ENCODE measurements around the gene URB2.
A peak's percentile ranks its signal among the peaks of the same experiment; 100 is the strongest.
"Not testable (repeated sequence)": the region's sequence is repeated elsewhere in the genome, so short reads cannot be mapped to it uniquely, and the experiment has no call there.

Gene URB2

DNA sequence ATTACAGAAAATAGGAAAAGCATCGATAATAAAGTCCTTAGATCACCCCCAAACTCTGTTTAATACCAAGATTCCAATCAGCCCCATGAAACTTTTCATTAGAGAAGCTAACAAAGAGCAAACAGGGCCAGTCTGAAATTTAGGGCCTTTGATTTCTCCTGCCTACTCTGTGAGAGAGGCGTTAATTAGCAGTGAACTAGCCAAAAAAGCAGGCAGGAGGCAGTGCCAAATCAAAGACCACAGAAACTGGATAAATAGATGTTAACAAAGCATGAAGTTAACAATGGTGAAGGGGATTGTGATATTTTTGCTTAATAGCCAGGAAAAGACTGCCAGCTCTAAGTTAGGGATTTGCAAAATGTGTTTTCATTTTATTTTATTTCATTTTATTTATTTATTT, 11.3 kb upstream of the URB2 start:
- no peak for DNase-seq (ENCODE audit: low read depth)

DNA sequence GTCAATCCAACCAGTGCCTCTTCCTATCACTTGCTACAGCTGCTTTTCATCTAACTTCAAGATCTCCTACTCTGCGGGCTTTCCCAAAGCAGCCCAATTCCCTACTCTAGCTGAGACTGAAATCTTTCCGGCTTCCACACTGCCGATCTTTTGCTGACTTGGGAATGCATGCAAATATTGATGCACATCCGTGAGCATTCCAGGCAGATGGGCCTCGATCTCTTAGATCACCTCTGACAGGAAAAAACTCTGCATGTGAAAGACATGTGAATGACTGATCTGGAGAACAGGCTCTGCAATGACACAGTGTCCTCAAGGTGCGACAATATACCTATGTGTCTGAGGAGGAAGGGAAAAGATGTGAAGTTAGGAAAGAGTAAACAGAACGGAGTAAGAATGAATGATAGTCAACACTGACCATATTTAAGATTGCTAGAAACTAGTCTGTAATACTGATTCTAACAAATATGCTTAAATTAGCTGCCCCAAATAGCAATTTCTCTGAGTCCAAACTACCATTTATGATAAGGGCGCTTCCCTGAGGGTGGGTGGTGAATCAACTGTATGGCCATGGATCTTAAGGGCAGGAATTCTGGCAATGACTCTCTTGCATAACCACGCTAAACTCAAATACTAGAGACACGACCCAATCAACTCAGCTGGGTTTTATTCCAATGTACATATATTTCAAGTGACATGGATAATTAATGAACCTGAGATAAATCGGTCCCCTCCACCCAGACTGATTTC, 8.5 kb upstream of the URB2 start:
- no peak for DNase-seq (ENCODE audit: low read depth)

- no peak for DNase-seq (ENCODE audit: low read depth)
Observed at GRCh38 chr1:229619002-229619401, 7.0 kb upstream of the URB2 start.

- no peak for DNase-seq (ENCODE audit: low read depth)
Observed at GRCh38 chr1:229619614-229620013, 6.4 kb upstream of the URB2 start.

- DNase-seq (ENCODE audit: low read depth) = no peak
Observed at GRCh38 chr1:229620876-229621275, 5.2 kb upstream of the URB2 start.

DNA sequence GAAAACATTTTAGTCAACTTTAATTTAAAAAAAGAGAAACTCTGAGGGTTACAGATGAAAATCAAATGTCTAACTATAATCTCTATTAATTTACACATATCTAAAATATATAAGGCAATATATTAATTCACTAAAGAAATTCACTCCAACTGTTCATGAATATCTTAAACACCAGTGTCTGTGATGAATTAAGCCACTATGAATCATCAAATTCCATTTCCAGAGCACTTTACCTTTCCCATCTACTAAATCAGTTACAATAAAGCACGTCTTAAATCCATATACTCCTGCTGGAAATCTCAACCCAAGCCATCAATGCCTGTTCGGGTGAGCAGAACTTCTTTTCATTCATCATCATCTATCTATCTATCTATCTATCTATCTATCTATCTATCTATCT, 4.4 kb upstream of the URB2 start:
- DNase-seq (ENCODE audit: low read depth) = no peak

DNA sequence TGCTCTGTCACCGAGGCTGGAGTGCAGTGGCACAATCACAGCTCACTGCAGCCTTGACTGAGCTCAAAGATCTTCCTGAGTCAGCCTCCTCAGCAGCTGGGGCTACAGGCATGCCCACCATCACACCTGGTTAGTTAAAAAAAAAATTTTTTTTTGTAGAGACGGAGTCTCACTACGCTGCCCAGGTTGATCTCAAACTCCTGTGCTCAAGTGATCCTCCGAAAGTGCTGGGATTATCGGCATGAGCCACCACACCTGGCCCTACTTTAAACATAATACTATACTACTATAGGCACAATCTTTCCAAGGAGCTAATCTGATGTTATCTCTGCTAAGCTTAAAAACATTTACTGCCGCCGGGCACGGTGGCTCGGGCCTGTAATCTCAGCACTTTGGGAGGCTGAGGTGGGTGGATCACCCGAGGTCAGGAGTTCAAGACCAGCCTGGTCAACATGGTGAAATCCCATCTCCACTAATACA, 3.4 kb upstream of the URB2 start:
- DNase-seq (ENCODE audit: low read depth) = not testable (repeated sequence)

- no peak for DNase-seq (ENCODE audit: low read depth)
Observed at GRCh38 chr1:229623225-229623624, 2.8 kb upstream of the URB2 start.

DNA sequence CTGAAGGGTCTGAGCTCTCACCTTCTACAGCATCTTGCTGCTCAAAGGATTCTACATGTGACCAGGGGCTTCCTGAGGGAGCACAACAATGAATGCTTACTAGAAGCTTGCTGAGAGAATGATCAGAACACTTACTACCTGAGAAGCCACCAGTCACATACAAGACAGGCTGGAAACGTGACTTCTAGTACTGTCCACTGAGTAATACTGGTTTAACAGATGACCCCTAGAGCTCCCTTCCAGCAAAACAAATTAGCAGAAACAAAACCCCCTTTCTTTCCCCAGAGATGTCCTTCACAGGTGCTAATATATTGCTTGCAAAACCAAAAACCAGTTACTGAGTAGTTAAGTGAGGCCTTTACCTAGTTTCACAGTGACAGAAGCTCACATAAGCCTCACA, 2.2 kb upstream of the URB2 start:
- DNase-seq (ENCODE audit: low read depth) = no peak

DNA sequence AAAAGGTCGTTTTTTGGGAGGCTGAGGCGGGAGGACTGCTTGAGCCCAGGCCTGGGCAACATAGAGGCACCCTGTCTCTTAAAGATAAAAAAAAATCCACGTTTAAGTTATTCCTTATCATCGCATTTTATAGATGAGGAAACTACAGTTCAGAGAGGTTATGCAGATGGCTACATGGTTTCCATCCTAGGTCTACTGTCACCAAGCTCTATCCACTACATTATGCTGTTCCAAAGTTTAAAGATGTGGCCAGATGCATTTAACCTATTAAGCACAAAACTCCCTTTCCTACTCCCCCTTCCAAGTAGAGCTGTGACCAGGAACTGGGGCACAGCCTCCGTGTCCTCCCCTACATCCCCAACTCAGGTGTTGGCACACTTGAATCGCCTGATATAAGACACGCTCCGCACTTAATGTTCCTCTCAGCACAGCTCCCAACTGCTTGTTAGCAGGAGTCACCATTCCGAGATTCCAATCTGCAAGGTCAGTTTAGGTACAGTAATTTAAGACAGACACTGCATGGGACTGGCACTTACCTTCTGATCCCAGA, 1.5 kb upstream of the URB2 start:
- DNase-seq (ENCODE audit: low read depth) = no peak

GRCh38 chr1:229625071-229625914, 754 bp upstream of the URB2 start:
- DNase-seq (ENCODE audit: low read depth) = peak; percentile 45

- no peak for DNase-seq (ENCODE audit: low read depth)
Observed at GRCh38 chr1:229627003-229627402, 956 bp downstream of the URB2 start.

- DNase-seq (ENCODE audit: low read depth) = no peak
Observed at GRCh38 chr1:229629261-229629660, 3.2 kb downstream of the URB2 start.

- no peak for DNase-seq (ENCODE audit: low read depth)
Observed at GRCh38 chr1:229631148-229631547, 5.1 kb downstream of the URB2 start.

- DNase-seq (ENCODE audit: low read depth) = no peak
Observed at GRCh38 chr1:229631966-229632365, 5.9 kb downstream of the URB2 start.

- no peak for DNase-seq (ENCODE audit: low read depth)
Observed at GRCh38 chr1:229636042-229636441, 10.0 kb downstream of the URB2 start.

DNA sequence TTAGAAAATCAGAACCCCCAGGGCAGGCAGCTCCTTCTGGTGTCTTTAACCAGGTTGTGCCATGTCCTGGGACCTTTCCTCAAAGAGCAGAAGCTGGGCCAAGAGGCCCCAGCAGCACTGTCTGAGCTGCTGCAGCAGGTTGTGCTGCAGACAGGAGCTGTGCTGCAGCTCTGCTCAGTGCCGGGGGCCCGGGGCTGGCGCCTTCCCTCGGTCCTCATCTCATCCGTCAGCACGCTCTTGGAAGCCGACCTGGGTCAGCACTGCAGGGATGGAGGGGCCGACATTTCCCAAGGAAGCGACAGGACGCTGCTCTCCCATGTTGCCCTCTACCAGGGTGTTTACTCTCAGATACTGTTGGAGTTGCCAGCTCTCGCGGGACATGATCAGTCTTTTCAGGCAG, 11.7 kb downstream of the URB2 start:
- no peak for DNase-seq (ENCODE audit: low read depth)

GRCh38 chr1:229640455-229640854, 14.4 kb downstream of the URB2 start:
- DNase-seq (ENCODE audit: low read depth) = no peak

DNA sequence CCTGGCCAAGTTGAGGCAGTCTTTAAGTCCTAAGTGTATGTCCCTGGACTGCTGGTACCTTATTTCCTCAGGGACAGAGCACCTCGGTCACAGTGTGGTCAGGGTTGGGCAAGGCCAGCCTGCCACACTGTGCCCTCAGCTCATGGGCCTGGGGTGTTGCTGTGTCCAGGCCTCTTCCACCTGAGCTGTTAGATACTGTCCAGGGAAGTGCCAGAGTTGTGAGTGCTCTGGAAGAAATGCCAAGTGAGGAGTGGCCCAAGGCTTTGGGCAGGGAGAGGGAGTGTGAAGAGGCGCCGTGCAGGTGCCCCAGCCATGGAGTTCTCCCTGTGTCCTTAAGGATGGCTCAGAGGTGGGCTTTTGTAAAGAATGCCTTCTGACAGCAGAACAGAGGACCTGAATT, 15.3 kb downstream of the URB2 start:
- no peak for DNase-seq (ENCODE audit: low read depth)

DNA sequence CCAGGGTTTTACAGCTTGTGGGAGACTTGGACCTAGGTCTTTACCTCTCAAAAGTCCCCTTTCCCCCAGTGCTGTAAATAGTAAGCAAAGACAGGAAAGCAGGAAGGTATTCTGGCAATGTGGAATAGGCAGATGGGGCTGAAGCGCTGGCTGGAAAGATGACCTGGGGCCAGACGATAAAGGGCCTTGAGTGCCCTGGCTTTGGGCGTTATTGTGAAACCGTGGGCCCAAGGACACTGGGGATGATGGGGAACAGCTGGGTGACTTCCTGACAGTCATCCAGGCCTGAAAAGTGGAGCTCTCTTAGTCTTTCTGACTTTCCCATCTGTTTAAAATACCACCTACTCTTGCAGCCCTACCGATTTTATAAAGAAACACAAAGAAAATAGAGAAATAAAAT, 16.3 kb downstream of the URB2 start:
- DNase-seq (ENCODE audit: low read depth) = no peak

- DNase-seq (ENCODE audit: low read depth) = no peak
Observed at GRCh38 chr1:229642970-229643369, 16.9 kb downstream of the URB2 start.

DNA sequence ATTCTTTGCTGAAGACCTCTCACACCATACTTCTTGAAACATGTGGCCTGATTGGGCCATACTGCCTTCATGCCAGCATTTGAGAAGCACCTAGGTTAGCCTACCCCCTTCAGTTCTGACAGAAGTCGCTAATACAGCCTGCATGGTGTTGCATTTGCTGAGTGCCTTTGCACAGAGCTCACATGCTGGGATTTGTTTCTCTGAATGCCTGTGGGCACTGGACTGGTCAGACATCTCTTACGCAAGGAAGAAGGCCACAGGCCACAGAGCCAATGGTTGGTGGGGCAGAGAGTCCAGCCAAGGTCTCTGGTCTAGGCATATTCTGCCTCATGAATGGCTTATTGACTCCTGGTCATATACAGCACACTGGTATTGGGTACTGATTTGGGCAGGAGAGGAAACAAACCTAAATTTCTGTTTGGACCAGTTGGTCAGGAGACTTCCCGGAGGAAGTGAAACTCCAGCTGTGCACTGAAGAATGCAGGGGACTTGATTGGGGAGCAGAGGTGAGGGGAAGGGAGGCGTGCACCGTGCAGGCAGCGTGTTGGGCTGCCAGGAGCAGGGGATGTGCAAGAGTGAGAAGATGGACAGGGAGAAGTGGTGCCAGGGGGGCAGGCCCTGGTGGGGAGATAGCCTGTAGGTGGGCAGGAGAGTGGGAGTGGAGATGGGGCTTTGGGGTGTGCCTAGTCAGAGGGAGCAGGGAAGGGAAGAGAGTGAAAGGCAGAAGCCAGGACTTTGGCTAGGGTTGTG, 18.1 kb downstream of the URB2 start:
- no peak for DNase-seq (ENCODE audit: low read depth)

All from stimulated activated CD4-positive, alpha-beta T cell treated with anti-CD3 and anti-CD28 coated beads, Interleukin-2, amount 100 ng/mL, for 4 hours (primary cell).